Loucy (cell line): ENCODE data around the gene XRN2.

Experiments
- CTCF ChIP-seq: fragments of 200-600 bp; sonication (generic); conservative IDR thresholded peaks from 2 replicates; pipeline ENCODE4 v1.5.1; 2014; ENCODE audit warnings: mild to moderate bottlenecking, antibody characterized with exemption, low read length
- EZH2phosphoT487 ChIP-seq: fragments of 200-600 bp; IDR thresholded peaks from 2 replicates; pipeline ENCODE4 v1.6.1; 2018; ENCODE audit warnings: antibody characterized with exemption, mild to moderate bottlenecking, moderate library complexity, borderline replicate concordance

- no peak for TF ChIP-seq CTCF
- TF ChIP-seq EZH2phosphoT487, result no peak
These were observed 88.8 kb downstream of the XRN2 start for GRCh38 chr20:21391972-21392352.
